A673 (cell line): ENCODE data around the gene CIDEA.

Experiments
- CTCF ChIP-seq: fragments of 300-800, 200-600 bp; sonication (generic); conservative IDR thresholded peaks from 2 replicates; pipeline ENCODE4 v1.5.1; 2017; ENCODE audit warnings: low read depth, mild to moderate bottlenecking, antibody characterized with exemption, low read length, moderate library complexity, mixed read lengths
- EZH2 ChIP-seq: fragments of 200-600 bp; sonication (generic); IDR thresholded peaks from 2 replicates; pipeline ENCODE4 v1.6.1; 2017; ENCODE audit warnings: borderline replicate concordance, low read depth, mild to moderate bottlenecking, mixed read lengths, antibody characterized with exemption, low read length; ENCODE audit not compliant: poor library complexity, severe bottlenecking

- TF ChIP-seq CTCF (no peak), EZH2 (no peak)
Observed at GRCh38 chr18:12315911-12316310, 61.8 kb downstream of the CIDEA start.
